BE2C (cell line): ENCODE results near the gene YIPF5.

ENCODE experiments used
- DNase-seq: peaks from one replicate; pipeline ENCODE4 v3.0.0-alpha.2; 2020
- H3K27me3 ChIP-seq: fragments of 250-450 bp; sonication (Bioruptor Pico); 2 replicates; pipeline ENCODE4 v1.5.1; 2020; ENCODE audit warnings: mild to moderate bottlenecking
- H3K36me3 ChIP-seq: fragments of 250-450 bp; sonication (Bioruptor Pico); 2 replicates; pipeline ENCODE4 v1.5.1; 2020; ENCODE audit warnings: mild to moderate bottlenecking
- H3K4me1 ChIP-seq: fragments of 250-450 bp; sonication (Bioruptor Pico); 2 replicates; pipeline ENCODE4 v1.5.1; 2020
- H3K4me3 ChIP-seq: 2 replicates; pipeline ENCODE4 v1.5.1; 2011; ENCODE audit warnings: low read depth, low read length
- H3K9me3 ChIP-seq: fragments of 250-450 bp; sonication (Bioruptor Pico); 2 replicates; pipeline ENCODE4 v1.5.1; 2020
- CTCF ChIP-seq: IDR thresholded peaks from 2 replicates; pipeline ENCODE4 v1.5.1; 2012; ENCODE audit warnings: mild to moderate bottlenecking, low read depth, low read length

The YIPF5 gene

GRCh38 chr5:144144956-144145751 lies 25.3 kb downstream of the YIPF5 start:
- Histone ChIP-seq H3K27me3 (no peaks in the 10 kb centered on the region; the same call in 1 of the 2 replicates), H3K4me3 (no peak overlapping the region), H3K36me3 (no peaks in the 10 kb centered on the region), H3K4me1 (no peaks in the 10 kb centered on the region), H3K9me3 (no peaks in the 10 kb centered on the region)
- no peak for TF ChIP-seq CTCF
- no peak for DNase-seq

- Histone ChIP-seq H3K36me3 (no peaks in the 10 kb centered on the region), H3K27me3 (peaks cover 4% of the 10 kb centered on the region; the same call in 1 of the 2 replicates), H3K4me1 (no peaks in the 10 kb centered on the region), H3K4me3 (no peak overlapping the region), H3K9me3 (no peaks in the 10 kb centered on the region)
- DNase-seq = no peak
- TF ChIP-seq CTCF = no peak
Measured at GRCh38 chr5:144143625-144144024, 26.8 kb downstream of the YIPF5 start.

- Histone ChIP-seq H3K27me3 (peaks cover 4% of the 10 kb centered on the region; the same call in 1 of the 2 replicates), H3K4me3 (no peak overlapping the region), H3K9me3 (no peaks in the 10 kb centered on the region), H3K4me1 (no peaks in the 10 kb centered on the region), H3K36me3 (no peaks in the 10 kb centered on the region)
- no peak for DNase-seq
- TF ChIP-seq CTCF = no peak
Measured at GRCh38 chr5:144142824-144143162, 27.7 kb downstream of the YIPF5 start.

GRCh38 chr5:144142139-144142823 lies 28.2 kb downstream of the YIPF5 start:
- Histone ChIP-seq H3K27me3 (peaks cover 4% of the 10 kb centered on the region; the same call in 1 of the 2 replicates), H3K4me3 (no peak overlapping the region), H3K4me1 (no peaks in the 10 kb centered on the region), H3K9me3 (no peaks in the 10 kb centered on the region), H3K36me3 (no peaks in the 10 kb centered on the region)
- DNase-seq = no peak
- TF ChIP-seq CTCF = peak; percentile 69

- no peak for TF ChIP-seq CTCF
- no peak for DNase-seq
Measured at GRCh38 chr5:144141585-144141984, 28.9 kb downstream of the YIPF5 start.

GRCh38 chr5:144139586-144139985 lies 30.9 kb downstream of the YIPF5 start:
- Histone ChIP-seq H3K36me3 (no peaks in the 10 kb centered on the region), H3K27me3 (peaks cover 4% of the 10 kb centered on the region; the same call in 1 of the 2 replicates), H3K4me1 (no peaks in the 10 kb centered on the region), H3K4me3 (no peak overlapping the region), H3K9me3 (no peaks in the 10 kb centered on the region)
- DNase-seq = no peak
- no peak for TF ChIP-seq CTCF

More at GRCh38 chr5:144141585-144141984, 28.9 kb downstream of the YIPF5 start:
- Histone ChIP-seq H3K36me3 (no peaks in the 10 kb centered on the region), H3K27me3 (peaks cover 4% of the 10 kb centered on the region; the same call in 1 of the 2 replicates), H3K9me3 (no peaks in the 10 kb centered on the region), H3K4me1 (no peaks in the 10 kb centered on the region), H3K4me3 (no peak overlapping the region)
